A549 treated with AZD2906 at 1 μM for 4 hours (cell line): Measurements from ENCODE around the gene RPUSD3. TPM values are rescaled to one million over a fixed set of nuclear protein-coding genes. Genes with fewer than 3 reads are reported as not detected.

Experiments used
- total RNA-seq: library from RNA; stranded (reverse); fragments of 200-300 nt; extraction: Qiagen RNA extraction; gene quantifications from 5 replicates; pipeline ENCODE4 v1.2.3, GENCODE V29; 2022

RPUSD3 gene, protein sequence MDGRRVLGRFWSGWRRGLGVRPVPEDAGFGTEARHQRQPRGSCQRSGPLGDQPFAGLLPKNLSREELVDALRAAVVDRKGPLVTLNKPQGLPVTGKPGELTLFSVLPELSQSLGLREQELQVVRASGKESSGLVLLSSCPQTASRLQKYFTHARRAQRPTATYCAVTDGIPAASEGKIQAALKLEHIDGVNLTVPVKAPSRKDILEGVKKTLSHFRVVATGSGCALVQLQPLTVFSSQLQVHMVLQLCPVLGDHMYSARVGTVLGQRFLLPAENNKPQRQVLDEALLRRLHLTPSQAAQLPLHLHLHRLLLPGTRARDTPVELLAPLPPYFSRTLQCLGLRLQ
- total RNA-seq, result 50.0 to 66.3 TPM (median 61.9 TPM) in 5 replicates

DNA sequence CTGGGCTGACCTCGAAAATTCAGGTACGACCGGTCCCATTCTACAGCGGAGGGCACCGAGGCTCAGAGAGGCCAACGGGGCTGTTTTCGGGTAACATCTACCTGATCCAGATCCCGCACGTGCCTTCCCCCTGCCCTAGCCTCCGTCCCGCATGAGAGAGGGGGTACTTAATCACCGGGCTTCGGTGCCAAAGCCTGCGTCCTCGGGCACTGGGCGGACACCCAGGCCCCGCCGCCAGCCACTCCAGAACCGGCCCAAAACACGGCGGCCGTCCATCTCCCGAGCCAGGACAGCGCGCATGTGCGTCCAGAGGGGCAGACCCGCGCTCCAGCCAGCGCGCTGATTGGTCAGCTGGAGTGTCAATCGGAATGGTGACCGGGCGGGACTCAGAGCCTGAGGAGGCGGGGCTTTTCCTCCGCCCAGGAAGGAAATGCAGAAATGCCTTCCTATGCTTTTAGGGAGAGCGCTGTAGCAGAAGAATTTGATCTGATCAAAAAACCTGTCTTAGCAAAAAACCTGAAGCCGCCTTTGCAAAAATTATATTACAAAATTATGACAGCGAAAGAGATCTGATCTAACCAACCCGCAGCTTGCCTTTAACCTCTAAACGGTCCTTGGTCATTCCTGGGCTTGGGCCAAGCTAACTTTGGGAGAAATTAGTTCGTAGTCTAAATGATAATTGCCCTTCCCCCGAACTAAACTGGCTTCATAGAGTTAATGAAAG is at the start of gene RPUSD3:
Gene RPUSD3, minus strand, starts transcription at position 294 of the 724 bp plus-strand sequence. Its CDS starts 18 bp downstream, at position 276.

GRCh38 chr3:9890249-9891071 is 46.7 kb upstream of the RPUSD3 start, which contains the start of gene JAGN1:
Gene JAGN1 (plus strand): TSS chr3:9890610. CDS start chr3:9890723, 113 bp downstream.

DNA sequence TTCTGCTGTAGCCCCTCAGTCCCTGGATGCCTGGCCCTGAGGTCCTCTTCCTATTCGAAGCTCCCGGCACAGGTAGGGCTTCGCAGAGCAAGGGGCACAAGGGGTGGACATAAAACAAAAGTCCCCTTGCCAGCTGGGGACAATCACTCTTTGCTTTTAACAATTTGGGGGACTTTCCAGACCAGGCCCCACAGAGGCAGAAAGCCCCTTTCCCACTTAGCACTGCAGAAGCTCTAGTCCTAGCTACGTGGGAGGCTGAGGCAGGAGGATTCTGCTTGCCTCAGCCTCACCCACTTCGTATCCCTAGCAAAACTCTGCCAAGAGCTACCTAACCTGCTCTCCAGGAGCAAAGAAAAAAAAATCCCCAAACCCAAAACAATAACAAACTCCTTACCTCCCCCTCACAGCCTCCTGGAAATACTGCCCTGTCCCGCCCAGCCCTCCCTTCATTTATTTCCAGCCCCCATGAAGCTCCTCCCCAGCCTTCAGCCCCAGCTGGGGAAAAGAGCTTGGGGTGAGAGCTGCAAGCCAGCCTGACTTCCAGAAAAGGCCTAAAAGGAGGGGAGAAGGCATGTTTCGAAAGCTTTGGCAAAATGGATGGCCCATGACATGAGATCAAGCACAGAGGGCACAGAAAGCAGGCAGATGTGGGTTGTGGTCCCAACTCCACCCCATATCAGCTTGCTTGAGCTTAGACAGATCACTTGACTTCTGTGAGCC is 36.2 kb upstream of the RPUSD3 start, which contains the start of gene CIDEC:
Gene CIDEC, minus strand, starts transcription at position 424 of the 720 bp plus-strand sequence. CDS start 1,767 bp downstream, outside the sequence.

DNA sequence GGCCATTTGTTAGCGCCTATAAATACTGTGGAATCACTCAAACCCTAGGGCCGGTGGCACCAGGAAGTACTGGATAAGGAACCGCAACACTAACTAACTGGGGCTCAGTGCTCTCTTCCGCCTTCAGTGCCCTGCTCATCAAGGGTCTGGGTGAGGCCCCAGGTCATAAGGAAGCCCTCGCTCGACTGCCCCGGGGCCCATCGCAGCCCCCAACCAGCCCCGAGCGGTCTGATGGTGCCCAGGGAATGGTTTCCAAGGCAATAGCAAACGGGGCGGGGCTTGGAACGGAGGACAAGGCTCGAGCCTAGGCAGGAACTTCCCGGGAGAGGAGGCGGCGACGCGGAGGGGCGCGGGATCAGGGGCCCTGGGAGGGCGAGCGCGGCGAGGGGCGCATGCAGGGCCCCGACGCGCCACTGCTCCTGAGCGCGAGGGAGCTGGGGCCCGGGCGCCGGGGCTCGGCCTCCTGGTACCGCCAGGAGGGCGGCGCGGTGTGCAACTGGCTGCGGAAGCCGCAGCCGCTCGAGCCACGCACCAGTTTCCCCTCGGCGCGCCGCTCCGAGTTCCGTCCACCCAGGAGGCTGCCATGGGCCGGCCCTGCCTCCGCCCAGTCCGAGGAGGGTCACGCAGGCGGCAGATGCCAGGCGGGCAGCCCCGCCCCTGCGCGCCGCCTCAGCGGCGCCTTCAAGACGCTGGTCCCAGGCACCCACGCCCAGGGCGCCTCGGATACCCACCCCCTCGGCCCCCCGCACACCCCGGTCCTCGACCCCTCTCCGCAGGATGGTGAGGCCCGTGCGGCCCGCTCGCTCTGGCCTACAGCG is 34.0 kb downstream of the RPUSD3 start, which contains the start of gene TTLL3:
Gene TTLL3, plus strand, starts transcription at position 648 of the 818 bp plus-strand sequence. CDS start 400 bp downstream, outside the sequence.

DNA sequence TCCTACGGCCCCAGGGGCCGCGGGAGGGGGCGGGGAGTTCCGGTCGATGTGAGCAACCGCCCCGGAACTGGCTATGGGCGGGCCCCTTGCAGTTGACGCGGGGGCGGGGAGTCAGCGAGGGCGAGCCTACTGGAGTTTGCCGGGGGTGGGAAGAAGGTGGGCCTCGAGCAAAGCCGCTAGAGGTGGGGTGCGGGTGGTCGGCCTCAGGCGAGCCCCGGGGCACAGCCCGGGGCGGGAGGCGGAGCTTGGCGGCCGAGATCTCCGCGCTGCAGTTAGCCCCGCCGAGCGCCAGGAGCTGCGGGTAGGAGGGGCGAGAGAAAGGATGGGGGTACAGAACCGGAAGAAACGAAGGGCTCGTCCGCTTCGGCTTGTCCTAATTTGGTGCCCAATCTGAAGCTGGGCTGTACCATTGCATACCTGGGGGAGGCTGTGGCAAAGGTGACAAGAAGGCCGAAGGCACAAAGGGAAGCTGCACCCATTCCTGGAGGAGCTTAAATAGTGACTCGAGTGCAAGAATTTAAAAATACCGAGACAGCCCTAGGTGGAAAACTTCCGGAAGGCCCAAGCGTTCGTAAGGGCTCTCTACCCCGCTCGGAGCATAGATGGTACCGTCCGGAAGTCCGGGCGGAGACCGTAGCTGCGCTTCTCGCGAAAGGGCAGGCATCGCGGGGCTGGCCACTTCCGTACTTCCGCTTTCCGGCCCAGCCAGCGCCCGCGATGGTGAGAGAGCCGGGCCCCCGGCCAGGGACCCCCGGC is 51.2 kb downstream of the RPUSD3 start, which contains the start of the genes ARPC4 and TADA3:
Gene ARPC4, plus strand, starts transcription at position 678 of the 756 bp plus-strand sequence. Its CDS starts 40 bp downstream, at position 718.
Gene TADA3, minus strand, starts transcription at position 69 of the 756 bp plus-strand sequence. CDS start 1,007 bp downstream, outside the sequence.

Other genes with a start within 250 kb of the RPUSD3 start
- 27.8 to 31.6 TPM (median 30.5 TPM) in 5 replicates for gene MTMR14, start 194.5 kb downstream of the RPUSD3 start, total RNA-seq
- gene CPNE9, start 140.2 kb downstream of the RPUSD3 start, total RNA-seq, result 0.08 to 0.29 TPM (median 0.15 TPM) in 5 replicates
- gene BRPF1, start 112.3 kb downstream of the RPUSD3 start, total RNA-seq, result 16.6 to 19.2 TPM (median 18.1 TPM) in 5 replicates
- 14.0 to 19.3 TPM (median 17.1 TPM) in 5 replicates for gene OGG1, start 94.1 kb downstream of the RPUSD3 start, total RNA-seq
- gene CAMK1, start 74.1 kb downstream of the RPUSD3 start, total RNA-seq, result 15.0 to 17.7 TPM (median 16.1 TPM) in 5 replicates
- gene TADA3, start 51.5 kb downstream of the RPUSD3 start, total RNA-seq, result 56.4 to 63.0 TPM (median 61.5 TPM) in 5 replicates
- 149 to 257 TPM (median 152 TPM) in 5 replicates for gene ARPC4, start 50.9 kb downstream of the RPUSD3 start, total RNA-seq
- 5.5 to 8.2 TPM (median 7.4 TPM) in 5 replicates for gene TTLL3, start 33.7 kb downstream of the RPUSD3 start, total RNA-seq
- gene CIDEC, start 36.2 kb upstream of the RPUSD3 start, total RNA-seq, result 75.0 to 98.5 TPM (median 81.8 TPM) in 5 replicates
- 80.1 to 101 TPM (median 92.7 TPM) in 5 replicates for gene JAGN1, start 46.6 kb upstream of the RPUSD3 start, total RNA-seq
- gene IL17RE, start 58.8 kb upstream of the RPUSD3 start, total RNA-seq, result 1.7 to 1.9 TPM (median 1.8 TPM) in 5 replicates
- 28.0 to 34.0 TPM (median 32.0 TPM) in 5 replicates for gene IL17RC, start 73.1 kb upstream of the RPUSD3 start, total RNA-seq
- gene CRELD1, start 89.8 kb upstream of the RPUSD3 start, total RNA-seq, result 11.5 to 14.5 TPM (median 12.9 TPM) in 5 replicates
- 1.2 to 1.9 TPM (median 1.8 TPM) in 5 replicates for gene PRRT3, start 108.4 kb upstream of the RPUSD3 start, total RNA-seq
- gene EMC3, start 142.8 kb upstream of the RPUSD3 start, total RNA-seq, result 108 to 142 TPM (median 112 TPM) in 5 replicates
- 16.8 to 19.2 TPM (median 17.6 TPM) in 5 replicates for gene FANCD2, start 182.4 kb upstream of the RPUSD3 start, total RNA-seq